Lower leg skin (tissue), 4 donors: ENCODE results near the gene ERVH48-1. TPM values are rescaled to one million over a fixed set of nuclear protein-coding genes. Genes with fewer than 3 reads are reported as not detected.
"Not testable (repeated sequence)": the region's sequence is repeated elsewhere in the genome, so short reads cannot be mapped to it uniquely, and the experiment has no call there.

Experiments
- DNase-seq, 2 donors: peaks; one replicate each; pipeline ENCODE4 v3.0.0-alpha.2; 2019; ENCODE audit warnings: low spot score in 2 of 2
- H3K4me3 ChIP-seq: fragments of 200-600 bp; sonication (generic); 2 replicates; pipeline ENCODE4 v1.5.1; 2017; ENCODE audit warnings: mild to moderate bottlenecking, low read depth; ENCODE audit not compliant: poor library complexity, severe bottlenecking
- CTCF ChIP-seq, 3 donors: fragments of 450-650 bp; IDR thresholded peaks; one replicate each; pipeline ENCODE4 v1.5.1; 2016; ENCODE audit warnings: antibody characterized with exemption in 3 of 3, mild to moderate bottlenecking in 3 of 3, moderate library complexity in 2 of 3
- POLR2A ChIP-seq, 2 donors: fragments of 450-650 bp; IDR thresholded peaks; one replicate each; pipeline ENCODE4 v1.6.1; 2016 to 2017; ENCODE audit warnings: antibody characterized with exemption in 2 of 2, mild to moderate bottlenecking in 1 of 2, moderate library complexity in 1 of 2
- WGBS, 2 donors: methylation state at CpG; one replicate each; pipeline ENCODE4 v1.1.5; 2018; 5-methylcytosine and 5-hydroxymethylcytosine counted together
- intact Hi-C: fragments of 100-400 bp; cut with DNase I; formaldehyde crosslinking; loops from one replicate; pipeline ENCODE4 v1.15.0; 2023; ENCODE audit warnings: low total_unique reads
- total RNA-seq, 4 donors: library from RNA; depleted of rRNA; stranded (reverse); fragments of >200 nt; gene quantifications; one replicate each; pipeline ENCODE4 v1.1.0, GENCODE V29; 2016

The ERVH48-1 gene
- total RNA-seq, 4 donors from 2014 or later = not detected

GRCh38 chr21:42939582-42940413 lies 14.4 kb upstream of the ERVH48-1 start:
- intact Hi-C loops = no loop called here
- TF ChIP-seq POLR2A (IDR thresholded peaks at IDR 0.05) (no peak), CTCF (IDR thresholded peaks at IDR 0.05) (no peak)
- peak; percentile 91 to 95 for DNase-seq
- no peak overlapping the region for H3K4me3 ChIP-seq
- 25 to 26% methylated on average over 16 of the region's 16 CpGs for WGBS, 2 donors

GRCh38 chr21:42938606-42938995 lies 13.2 kb upstream of the ERVH48-1 start:
- H3K4me3 ChIP-seq, intact Hi-C loops: not testable (repeated sequence)
- peak in 1 of 2 donors; percentile 59 for DNase-seq
- WGBS, 2 donors = 92 to 96% methylated on average over 6 of the region's 6 CpGs

GRCh38 chr21:42937960-42938605 lies 12.7 kb upstream of the ERVH48-1 start:
- peak in 1 of 2 donors; percentile 62 for DNase-seq
- WGBS, 2 donors = 54% methylated on average over 21 of the region's 21 CpGs
- no peak overlapping the region for H3K4me3 ChIP-seq
- TF ChIP-seq POLR2A (IDR thresholded peaks at IDR 0.05) (no peak), CTCF (IDR thresholded peaks at IDR 0.05) (no peak)
- intact Hi-C loops = no loop called here

GRCh38 chr21:42937034-42937940 lies 11.9 kb upstream of the ERVH48-1 start:
- peak in 1 of 2 donors; percentile 45 for DNase-seq
- WGBS, 2 donors = 82 to 91% methylated on average over 16 of the region's 16 CpGs
- H3K4me3 ChIP-seq, intact Hi-C loops: not testable (repeated sequence)

GRCh38 chr21:42936360-42936759 lies 10.9 kb upstream of the ERVH48-1 start:
- WGBS, 2 donors = 94 to 98% methylated on average over 5 of the region's 5 CpGs
- intact Hi-C loops = not testable (repeated sequence)

GRCh38 chr21:42933973-42934372 lies 8.5 kb upstream of the ERVH48-1 start:
- H3K4me3 ChIP-seq, intact Hi-C loops: not testable (repeated sequence)
- whole genome bisulfite sequencing, 2 donors = 94 to 95% methylated on average over 12 of the region's 12 CpGs
- DNase-seq = peak in 1 of 2 donors; percentile 67

More at GRCh38 chr21:42936360-42936759, 10.9 kb upstream of the ERVH48-1 start:
- H3K4me3 ChIP-seq, DNase-seq: not testable (repeated sequence)

GRCh38 chr21:42933137-42933970 lies 7.9 kb upstream of the ERVH48-1 start:
- WGBS, 2 donors = 59 to 62% methylated on average over 9 of the region's 9 CpGs
- DNase-seq, intact Hi-C loops: not testable (repeated sequence)

GRCh38 chr21:42932378-42933136 lies 7.1 kb upstream of the ERVH48-1 start:
- H3K4me3 ChIP-seq, DNase-seq, intact Hi-C loops: not testable (repeated sequence)
- 82 to 87% methylated on average over 16 of the region's 16 CpGs for WGBS, 2 donors

More at GRCh38 chr21:42933137-42933970, 7.9 kb upstream of the ERVH48-1 start:
- not testable (repeated sequence) for H3K4me3 ChIP-seq
